ENCODE data around the gene FAM209B.
"Not testable (repeated sequence)": the region's sequence is repeated elsewhere in the genome, so short reads cannot be mapped to it uniquely, and the experiment has no call there.

FAM209B gene

DNA sequence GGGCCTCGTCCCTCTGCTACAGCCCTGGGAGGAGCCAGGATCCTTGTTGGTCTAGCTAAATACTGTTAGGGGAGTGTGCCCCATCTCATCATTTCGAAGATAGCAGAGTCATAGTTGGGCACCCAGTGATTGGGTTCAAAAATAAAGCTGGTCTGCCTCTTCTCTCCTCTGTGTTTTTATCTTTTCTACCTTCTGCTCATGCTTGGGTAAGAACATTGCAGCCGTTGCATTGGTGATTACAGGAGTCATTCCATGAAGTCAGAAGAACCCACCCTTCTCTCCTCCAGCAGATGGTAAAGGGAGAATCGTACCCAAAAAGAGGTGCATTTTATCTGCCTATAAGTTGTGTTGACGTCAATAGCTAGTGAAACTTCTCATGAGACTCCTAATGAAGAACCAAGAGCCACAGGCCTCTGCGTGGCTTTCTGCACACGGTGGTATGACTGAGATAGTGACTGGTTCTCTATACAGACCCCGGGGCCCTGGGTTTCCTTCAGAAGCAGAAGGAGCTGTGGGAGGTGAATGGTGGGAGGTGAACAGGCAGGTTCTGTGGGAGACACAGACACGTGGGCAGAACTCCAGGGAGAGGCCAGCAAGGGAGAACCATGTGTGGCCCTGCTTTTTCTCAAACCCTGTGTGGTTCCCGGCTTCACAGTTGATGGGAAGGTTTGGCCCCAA lies 14.2 kb upstream of the FAM209B start:
- Histone ChIP-seq H3K4me1 (ENCODE audit: insufficient read depth, low read length) (no peaks in the 10 kb centered on the region), H3K9ac (ENCODE audit: low read depth, low read length) (no peak overlapping the region), H3K36me3 (ENCODE audit: insufficient read depth, low read length) (no peaks in the 10 kb centered on the region; the same call in none of the 2 replicates), H3K9me3 (ENCODE audit: control insufficient read depth, insufficient read depth, low read length) (peaks cover 11% of the 10 kb centered on the region)

DNA sequence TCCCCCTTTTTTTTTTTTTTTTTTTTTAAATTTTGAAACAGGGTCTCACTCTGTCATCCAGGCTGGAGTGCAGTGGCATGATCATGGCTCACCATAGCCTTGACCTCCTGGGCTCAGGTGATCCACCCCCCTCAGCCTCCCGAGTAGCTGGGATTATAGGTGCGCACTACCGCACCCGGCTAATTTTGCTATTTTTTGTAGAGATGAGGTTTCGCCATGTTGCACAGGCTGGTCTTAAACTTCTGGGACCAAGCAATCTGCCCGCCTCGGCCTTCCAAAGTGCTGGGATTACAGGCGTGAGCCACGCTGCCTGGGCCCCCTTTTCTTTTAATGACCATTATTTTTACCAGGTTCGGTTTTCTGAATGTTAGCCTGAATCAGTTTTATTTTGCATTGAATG lies 13.5 kb upstream of the FAM209B start:
- no peaks in the 10 kb centered on the region; the same call in none of the 2 replicates for H3K36me3 ChIP-seq (ENCODE audit: insufficient read depth, low read length)
- H3K9me3 ChIP-seq (ENCODE audit: control insufficient read depth, insufficient read depth, low read length): peaks cover 11% of the 10 kb centered on the region

DNA sequence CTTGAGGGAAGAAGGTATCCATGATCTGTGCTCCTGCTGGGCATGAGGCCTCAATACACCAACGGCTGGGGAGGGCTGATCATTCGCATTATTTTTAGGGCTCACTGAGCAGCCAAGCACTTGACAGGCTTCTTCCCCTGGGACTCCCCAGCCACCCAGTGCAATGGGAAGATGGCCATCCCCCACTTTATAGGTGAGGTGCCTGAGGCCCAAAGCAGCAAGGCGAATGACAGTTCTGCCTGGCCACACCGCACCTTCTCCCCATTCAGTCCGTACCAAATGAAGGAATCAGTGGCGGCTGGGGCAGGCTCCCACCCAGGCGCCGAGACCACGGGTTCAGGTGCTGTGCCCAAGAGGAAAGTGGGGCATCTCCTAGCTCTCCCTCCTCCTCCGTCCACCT lies 12.9 kb upstream of the FAM209B start:
- Histone ChIP-seq H3K4me1 (ENCODE audit: insufficient read depth, low read length) (no peaks in the 10 kb centered on the region), H3K9me3 (ENCODE audit: control insufficient read depth, insufficient read depth, low read length) (peaks cover 11% of the 10 kb centered on the region), H3K36me3 (ENCODE audit: insufficient read depth, low read length) (no peaks in the 10 kb centered on the region; the same call in none of the 2 replicates), H3K9ac (ENCODE audit: low read depth, low read length) (no peak overlapping the region)

More for the DNA sequence above, 13.5 kb upstream of the FAM209B start:
- no peak overlapping the region for H3K9ac ChIP-seq (ENCODE audit: low read depth, low read length)
- no peaks in the 10 kb centered on the region for H3K4me1 ChIP-seq (ENCODE audit: insufficient read depth, low read length)

DNA sequence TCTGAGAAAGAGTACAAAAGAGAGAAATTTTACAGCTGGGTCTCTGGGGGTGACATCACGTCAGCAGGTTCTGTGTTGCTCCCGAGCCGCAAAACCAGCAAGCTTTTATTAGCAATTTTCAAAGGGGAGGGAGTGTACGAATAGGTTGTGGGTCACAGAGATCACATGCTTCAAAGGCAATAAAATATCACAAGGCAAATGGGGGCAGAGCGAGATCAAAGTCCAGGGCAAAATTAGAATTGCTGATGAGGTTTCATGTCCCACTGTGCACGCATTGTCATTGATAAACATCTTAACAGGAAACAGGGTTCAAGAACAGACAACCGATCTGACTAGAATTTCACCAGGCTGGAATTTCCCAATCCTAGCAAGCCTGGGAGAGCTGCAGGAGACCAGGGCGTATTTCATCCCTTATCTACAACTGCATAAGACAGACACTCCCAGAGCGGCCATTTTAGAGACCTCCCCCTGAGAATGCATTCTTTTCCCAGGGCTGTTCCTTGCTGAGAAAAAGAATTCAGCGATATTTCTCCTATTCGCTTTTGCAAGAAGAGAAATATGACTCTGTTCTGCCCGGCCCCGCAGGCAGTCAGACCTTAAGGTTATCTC lies 12.2 kb upstream of the FAM209B start:
- H3K36me3 ChIP-seq (ENCODE audit: insufficient read depth, low read length); H3K9ac ChIP-seq (ENCODE audit: low read depth, low read length): not testable (repeated sequence)

DNA sequence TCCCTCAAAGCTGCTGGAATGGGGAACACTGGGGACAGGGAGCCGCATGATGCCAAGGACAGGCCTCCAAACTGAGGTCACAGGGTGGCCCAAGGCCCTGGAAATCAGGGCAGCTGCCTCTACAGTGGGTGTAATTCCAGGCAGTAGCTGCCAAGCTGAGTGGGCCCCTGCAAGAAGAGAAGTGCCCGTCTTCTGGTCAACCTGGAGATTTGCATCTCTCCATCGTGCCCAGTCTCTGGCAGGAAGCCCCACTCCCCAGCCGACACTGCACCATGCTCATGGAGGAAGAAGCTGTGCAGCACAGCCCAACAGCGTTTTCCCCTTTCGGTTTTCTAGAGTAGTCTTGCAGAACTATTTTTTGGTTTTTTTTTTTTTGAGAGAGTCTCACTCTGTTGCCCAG lies 10.7 kb upstream of the FAM209B start:
- H3K9ac ChIP-seq (ENCODE audit: low read depth, low read length): no peak overlapping the region
- no peaks in the 10 kb centered on the region for H3K4me1 ChIP-seq (ENCODE audit: insufficient read depth, low read length)
- peaks cover 11% of the 10 kb centered on the region for H3K9me3 ChIP-seq (ENCODE audit: control insufficient read depth, insufficient read depth, low read length)
- no peaks in the 10 kb centered on the region; the same call in none of the 2 replicates for H3K36me3 ChIP-seq (ENCODE audit: insufficient read depth, low read length)

More for the DNA sequence above, 12.2 kb upstream of the FAM209B start:
- H3K4me1 ChIP-seq (ENCODE audit: insufficient read depth, low read length): not testable (repeated sequence)
- peaks cover 11% of the 10 kb centered on the region for H3K9me3 ChIP-seq (ENCODE audit: control insufficient read depth, insufficient read depth, low read length)

DNA sequence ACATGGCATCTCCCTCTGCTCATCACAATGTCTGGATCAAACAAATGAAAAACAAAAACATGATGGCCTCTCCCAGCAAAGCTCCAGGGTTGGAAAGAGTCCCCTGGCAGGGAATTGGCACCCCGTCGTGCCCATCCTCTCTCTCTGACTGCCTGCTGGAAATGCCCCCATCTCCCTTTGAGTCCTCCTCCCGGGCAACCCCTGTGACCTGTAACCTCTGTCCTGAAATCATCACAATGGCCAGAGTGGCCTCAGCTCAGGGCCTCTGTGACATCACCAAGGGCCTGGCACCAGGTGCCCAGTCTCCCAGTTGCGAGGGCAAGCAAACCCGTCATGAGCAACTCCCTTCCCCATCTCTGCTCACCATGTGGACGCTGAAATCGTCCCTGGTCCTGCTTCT lies 8.6 kb upstream of the FAM209B start, which contains the start of gene FAM209A:
Gene FAM209A, plus strand, starts transcription at position 301 of the 400 bp plus-strand sequence. Its CDS starts 65 bp downstream, at position 366.
- H3K36me3 ChIP-seq (ENCODE audit: insufficient read depth, low read length); H3K4me1 ChIP-seq (ENCODE audit: insufficient read depth, low read length); H3K9ac ChIP-seq (ENCODE audit: low read depth, low read length): not testable (repeated sequence)
- peaks cover 11% of the 10 kb centered on the region for H3K9me3 ChIP-seq (ENCODE audit: control insufficient read depth, insufficient read depth, low read length)

DNA sequence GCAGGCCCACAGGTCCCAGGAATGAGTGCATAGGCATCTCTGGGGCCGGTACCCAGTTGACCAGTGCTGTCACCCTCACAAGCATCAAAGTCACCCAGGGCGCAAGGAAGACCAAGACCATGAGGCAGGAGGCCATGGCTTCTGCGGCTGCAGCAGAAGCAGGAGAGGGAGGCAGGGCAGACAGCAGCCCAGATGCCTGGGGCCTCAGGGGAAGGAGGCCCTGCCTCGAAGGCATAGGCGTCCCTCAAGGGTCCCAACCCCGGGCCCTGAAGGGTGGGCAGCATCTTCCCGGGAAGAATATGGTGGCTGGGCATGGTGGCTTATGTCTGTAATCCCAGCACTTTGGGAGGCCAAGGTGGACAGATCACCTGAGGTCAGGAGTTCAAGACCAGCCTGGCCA lies 5.5 kb upstream of the FAM209B start:
- H3K9me3 ChIP-seq (ENCODE audit: control insufficient read depth, insufficient read depth, low read length): no peaks in the 10 kb centered on the region
- H3K36me3 ChIP-seq (ENCODE audit: insufficient read depth, low read length): no peaks in the 10 kb centered on the region
- H3K4me1 ChIP-seq (ENCODE audit: insufficient read depth, low read length): no peaks in the 10 kb centered on the region
- H3K9ac ChIP-seq (ENCODE audit: low read depth, low read length): no peak overlapping the region

DNA sequence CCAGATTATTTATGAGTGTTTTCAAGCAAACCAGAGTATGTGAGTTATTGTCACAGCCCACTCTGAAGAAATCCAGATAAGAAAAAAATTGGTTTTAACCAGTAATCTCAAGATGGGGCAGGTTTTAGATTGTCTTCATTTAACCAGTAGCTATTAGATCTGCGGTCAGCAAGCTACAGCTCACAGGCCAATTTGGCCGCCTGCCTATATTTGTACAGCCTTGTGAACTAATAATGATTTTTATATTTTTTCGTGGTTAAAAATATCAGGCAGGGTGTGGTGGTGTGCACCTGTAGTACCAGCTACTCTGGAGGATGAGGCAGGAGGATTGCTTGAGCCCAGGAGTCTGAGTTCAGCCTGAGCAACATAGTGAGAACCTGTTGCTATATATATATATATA lies 5.0 kb downstream of the FAM209B start:
- H3K9me3 ChIP-seq (ENCODE audit: control insufficient read depth, insufficient read depth, low read length): no peaks in the 10 kb centered on the region
- H3K9ac ChIP-seq (ENCODE audit: low read depth, low read length): no peak overlapping the region
- H3K4me1 ChIP-seq (ENCODE audit: insufficient read depth, low read length): no peaks in the 10 kb centered on the region

DNA sequence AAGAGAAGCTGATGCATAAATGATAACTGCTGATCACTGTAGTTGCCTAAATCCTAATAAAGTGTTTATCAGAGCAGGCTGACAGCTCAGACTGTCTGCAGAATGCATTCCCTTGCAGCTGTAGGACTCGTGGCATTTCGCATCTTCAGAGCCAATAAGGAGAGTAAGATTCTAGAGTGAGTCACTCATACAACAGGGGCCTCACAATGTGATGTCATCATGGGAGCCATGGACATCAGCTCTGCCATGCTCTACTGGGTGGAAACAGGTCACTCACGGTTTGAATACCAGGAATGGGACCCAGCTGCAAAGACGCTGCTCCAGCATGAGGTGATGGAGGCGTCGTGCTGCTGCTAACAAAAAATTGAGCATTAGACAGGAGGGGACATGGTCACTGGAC lies 7.4 kb downstream of the FAM209B start:
- no peaks in the 10 kb centered on the region for H3K36me3 ChIP-seq (ENCODE audit: insufficient read depth, low read length)
- no peak overlapping the region for H3K9ac ChIP-seq (ENCODE audit: low read depth, low read length)
- H3K4me1 ChIP-seq (ENCODE audit: insufficient read depth, low read length): no peaks in the 10 kb centered on the region
- no peaks in the 10 kb centered on the region for H3K9me3 ChIP-seq (ENCODE audit: control insufficient read depth, insufficient read depth, low read length)

More for the DNA sequence above, 5.0 kb downstream of the FAM209B start:
- H3K36me3 ChIP-seq (ENCODE audit: insufficient read depth, low read length): no peaks in the 10 kb centered on the region

DNA sequence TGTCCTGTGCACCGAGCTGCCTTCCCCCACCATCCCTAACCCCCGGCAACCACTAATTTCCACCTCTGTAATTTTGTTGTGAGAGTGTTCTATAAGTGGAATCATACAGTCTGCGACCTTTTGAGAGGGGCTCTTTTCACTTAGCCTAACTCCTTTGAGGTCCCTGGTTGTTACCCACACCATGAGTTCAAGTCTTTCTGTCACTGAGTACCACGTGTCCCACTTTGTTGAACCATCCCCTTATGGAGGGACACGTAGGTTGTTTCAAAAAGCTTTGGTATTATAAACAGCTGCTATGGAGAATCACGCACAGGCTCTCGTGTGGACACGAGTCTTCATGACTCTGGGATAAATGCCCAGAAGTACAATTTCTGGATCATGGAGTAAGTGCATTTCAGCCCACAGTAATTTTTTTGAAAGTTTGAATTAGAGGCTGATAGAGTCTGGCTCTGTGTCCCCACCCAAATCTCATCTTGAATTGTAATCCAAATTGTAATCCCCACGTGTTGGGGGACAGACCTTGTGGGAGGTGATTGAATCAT lies 9.5 kb downstream of the FAM209B start:
- H3K9me3 ChIP-seq (ENCODE audit: control insufficient read depth, insufficient read depth, low read length): no peaks in the 10 kb centered on the region
- H3K4me1 ChIP-seq (ENCODE audit: insufficient read depth, low read length): no peaks in the 10 kb centered on the region
- H3K9ac ChIP-seq (ENCODE audit: low read depth, low read length): no peak overlapping the region
- no peaks in the 10 kb centered on the region for H3K36me3 ChIP-seq (ENCODE audit: insufficient read depth, low read length)

DNA sequence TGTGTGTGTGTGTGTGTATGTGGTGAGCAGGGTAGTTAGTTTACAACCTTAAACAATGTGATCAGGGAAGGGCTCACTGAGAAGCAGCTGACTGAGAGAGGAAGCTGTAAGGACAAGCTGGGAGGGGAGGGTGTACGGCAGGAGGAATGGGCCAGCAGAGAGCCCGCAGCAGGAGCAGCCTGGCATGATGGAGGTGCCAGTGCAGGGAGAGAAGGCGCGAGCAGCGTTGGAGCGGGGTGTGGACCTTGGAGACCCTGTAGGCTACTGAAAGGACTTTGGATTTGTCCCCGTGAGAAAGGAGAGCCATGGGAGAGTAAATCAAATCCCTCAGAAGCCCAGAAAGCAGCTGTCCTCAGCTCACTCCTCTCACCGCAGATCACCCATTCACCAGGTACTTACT lies 18.5 kb downstream of the FAM209B start:
- H3K9ac ChIP-seq (ENCODE audit: low read depth, low read length): no peak overlapping the region
- H3K9me3 ChIP-seq (ENCODE audit: control insufficient read depth, insufficient read depth, low read length): no peaks in the 10 kb centered on the region
- no peaks in the 10 kb centered on the region for H3K36me3 ChIP-seq (ENCODE audit: insufficient read depth, low read length)
- H3K4me1 ChIP-seq (ENCODE audit: insufficient read depth, low read length): peaks cover 6% of the 10 kb centered on the region

DNA sequence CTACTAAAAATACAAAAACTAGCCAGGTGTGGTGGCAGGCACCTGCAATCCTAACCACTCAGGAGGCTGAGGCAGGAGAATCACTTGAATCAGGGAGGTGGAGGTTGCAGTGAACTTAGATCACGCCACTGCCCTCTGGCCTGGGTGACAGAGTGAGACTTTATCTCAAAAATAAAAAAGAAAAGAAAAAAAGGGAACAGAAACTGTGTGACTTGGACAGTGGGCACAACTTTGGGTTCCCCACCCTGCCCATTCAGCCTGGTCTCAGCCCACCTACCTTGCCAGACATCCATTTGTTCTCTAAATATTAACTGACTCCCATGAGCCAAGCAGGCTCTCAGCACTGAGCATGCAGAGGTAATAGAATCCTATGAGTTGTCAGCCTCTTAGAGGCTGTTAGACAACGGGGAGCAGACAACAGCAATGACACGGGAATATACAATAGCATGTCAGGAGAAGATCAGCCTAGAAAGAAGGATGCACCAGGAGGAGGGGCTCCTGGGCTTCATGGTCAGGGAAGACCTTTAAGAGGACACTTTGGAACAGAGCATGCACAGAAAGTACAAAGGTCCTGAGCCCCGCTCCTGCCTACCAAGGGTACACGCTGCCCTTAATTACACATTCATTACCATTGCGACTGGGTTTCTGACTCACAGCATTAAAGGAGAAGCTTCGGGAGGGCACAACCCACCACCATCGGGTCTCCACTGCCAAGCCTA lies 20.0 kb downstream of the FAM209B start:
- Histone ChIP-seq H3K36me3 (ENCODE audit: insufficient read depth, low read length) (no peaks in the 10 kb centered on the region), H3K9ac (ENCODE audit: low read depth, low read length) (no peak overlapping the region), H3K9me3 (ENCODE audit: control insufficient read depth, insufficient read depth, low read length) (no peaks in the 10 kb centered on the region), H3K4me1 (ENCODE audit: insufficient read depth, low read length) (peaks cover 6% of the 10 kb centered on the region)

DNA sequence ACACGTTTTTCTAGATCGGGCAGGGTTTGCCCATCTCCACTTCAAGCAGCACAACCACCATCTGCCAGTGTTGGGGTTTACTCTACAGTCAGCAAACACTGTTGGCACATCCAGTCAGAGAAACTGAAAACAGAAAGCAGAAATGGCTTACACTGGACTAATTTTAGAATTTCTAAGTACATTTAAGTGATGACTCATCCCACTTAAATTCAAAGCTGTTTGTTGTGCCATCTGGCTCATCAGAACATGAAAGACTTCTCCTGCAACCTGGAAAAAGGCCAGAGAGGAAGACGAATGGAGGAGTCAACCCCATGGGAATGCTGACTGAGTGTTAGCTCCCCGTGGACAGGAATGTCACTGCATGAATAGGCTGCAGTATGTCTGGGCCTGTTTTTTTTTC lies 21.8 kb downstream of the FAM209B start:
- Histone ChIP-seq H3K4me1 (ENCODE audit: insufficient read depth, low read length) (peaks cover 6% of the 10 kb centered on the region), H3K9me3 (ENCODE audit: control insufficient read depth, insufficient read depth, low read length) (no peaks in the 10 kb centered on the region), H3K36me3 (ENCODE audit: insufficient read depth, low read length) (no peaks in the 10 kb centered on the region), H3K9ac (ENCODE audit: low read depth, low read length) (no peak overlapping the region; the same call in 1 of the 2 replicates)

DNA sequence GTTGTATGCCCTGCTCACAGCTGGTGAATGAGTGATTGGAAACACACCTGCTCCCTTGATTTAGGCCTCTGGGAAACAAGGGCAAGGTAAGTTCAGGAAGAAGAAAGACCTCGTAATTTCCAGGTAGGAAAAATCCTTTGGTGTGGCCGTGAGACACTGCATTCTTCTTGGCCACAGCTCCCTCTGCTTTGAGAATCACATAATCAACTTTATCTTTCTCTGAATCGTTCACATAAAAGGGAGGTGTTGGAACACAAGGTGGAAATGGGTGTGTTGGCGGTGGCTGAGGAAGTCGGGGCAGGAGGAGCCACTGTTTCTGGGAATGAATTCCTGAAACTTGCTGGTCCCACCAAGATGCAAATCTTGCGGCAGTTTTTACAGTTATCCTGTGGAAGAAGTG lies 25.9 kb downstream of the FAM209B start:
- Histone ChIP-seq H3K4me1 (ENCODE audit: insufficient read depth, low read length) (peaks cover 6% of the 10 kb centered on the region), H3K9ac (ENCODE audit: low read depth, low read length) (no peak overlapping the region), H3K36me3 (ENCODE audit: insufficient read depth, low read length) (no peaks in the 10 kb centered on the region), H3K9me3 (ENCODE audit: control insufficient read depth, insufficient read depth, low read length) (no peaks in the 10 kb centered on the region)
